Inflammatory macrophage treated with lipopolysaccharide for 4 hours (primary cell): Measurements from ENCODE around the gene PXDN.
"Not testable (repeated sequence)": the region's sequence is repeated elsewhere in the genome, so short reads cannot be mapped to it uniquely, and the experiment has no call there.

ENCODE experiments used
- DNase-seq: peaks from one replicate; pipeline ENCODE4 v3.0.0-alpha.2; 2020

Gene PXDN

GRCh38 chr2:1744446-1745170 is at the start of gene PXDN:
TSS of gene PXDN (minus strand) at chr2:1744515. CDS start at chr2:1744455, 60 bp downstream.
- no peak for DNase-seq

- DNase-seq, result no peak
These were observed 49.6 kb upstream of the PXDN start for GRCh38 chr2:1793868-1794445.

GRCh38 chr2:1793001-1793867 is 48.9 kb upstream of the PXDN start:
- no peak for DNase-seq

- no peak for DNase-seq
These were observed 47.5 kb upstream of the PXDN start for GRCh38 chr2:1791685-1792435.

- DNase-seq, result no peak
These were observed 46.8 kb upstream of the PXDN start for GRCh38 chr2:1791006-1791605.

- DNase-seq, result no peak
These were observed 46.2 kb upstream of the PXDN start for GRCh38 chr2:1790473-1790872.

GRCh38 chr2:1789610-1790009 is 45.3 kb upstream of the PXDN start:
- DNase-seq, result no peak

- DNase-seq, result no peak
These were observed 44.2 kb upstream of the PXDN start for GRCh38 chr2:1788478-1788959.

- no peak for DNase-seq
These were observed 43.6 kb upstream of the PXDN start for GRCh38 chr2:1787755-1788477.

GRCh38 chr2:1784986-1785617 is 40.8 kb upstream of the PXDN start:
- no peak for DNase-seq

GRCh38 chr2:1784087-1784486 is 39.8 kb upstream of the PXDN start:
- DNase-seq, result no peak

GRCh38 chr2:1782514-1782913 is 38.2 kb upstream of the PXDN start:
- DNase-seq, result no peak

- no peak for DNase-seq
These were observed 37.2 kb upstream of the PXDN start for GRCh38 chr2:1781291-1782080.

GRCh38 chr2:1780693-1781092 is 36.4 kb upstream of the PXDN start:
- no peak for DNase-seq

- not testable (repeated sequence) for DNase-seq
These were observed 35.7 kb upstream of the PXDN start for GRCh38 chr2:1780054-1780453.

- no peak for DNase-seq
These were observed 34.3 kb upstream of the PXDN start for GRCh38 chr2:1778566-1778965.

- DNase-seq, result no peak
These were observed 33.5 kb upstream of the PXDN start for GRCh38 chr2:1777781-1778180.

GRCh38 chr2:1777156-1777555 is 32.8 kb upstream of the PXDN start:
- no peak for DNase-seq

- DNase-seq, result no peak
These were observed 31.3 kb upstream of the PXDN start for GRCh38 chr2:1775511-1776035.

- no peak for DNase-seq
These were observed 30.6 kb upstream of the PXDN start for GRCh38 chr2:1774929-1775328.
